NB4 (cell line): ENCODE results near the gene LIPA.
"Not testable (repeated sequence)": the region's sequence is repeated elsewhere in the genome, so short reads cannot be mapped to it uniquely, and the experiment has no call there.

Experiments
- DNase-seq: peaks from one replicate; pipeline ENCODE4 v3.0.0; 2010; ENCODE audit warnings: low read depth
- H3K4me3 ChIP-seq: one replicate; pipeline ENCODE4 v1.5.1; 2011; ENCODE audit warnings: mild to moderate bottlenecking, low read depth, low read length, moderate library complexity
- MYC ChIP-seq: IDR thresholded peaks from 2 replicates; pipeline ENCODE4 v1.6.1; 2011; ENCODE audit warnings: low read depth, low read length
- POLR2A ChIP-seq: IDR thresholded peaks from 2 replicates; pipeline ENCODE4 v1.6.1; 2011; ENCODE audit warnings: mild to moderate bottlenecking; ENCODE audit not compliant: insufficient read length; ENCODE audit errors: extremely low read depth
- TF ChIP-seq, protein P1 (sequence below): IDR thresholded peaks from one replicate; pipeline ENCODE4 v1.5.1; 2012; ENCODE audit warnings: low read depth, low read length
- TF ChIP-seq, protein P2 (sequence below): IDR thresholded peaks from 2 replicates; pipeline ENCODE4 v1.6.1; 2011; ENCODE audit warnings: low read depth, low read length

Gene LIPA

DNA sequence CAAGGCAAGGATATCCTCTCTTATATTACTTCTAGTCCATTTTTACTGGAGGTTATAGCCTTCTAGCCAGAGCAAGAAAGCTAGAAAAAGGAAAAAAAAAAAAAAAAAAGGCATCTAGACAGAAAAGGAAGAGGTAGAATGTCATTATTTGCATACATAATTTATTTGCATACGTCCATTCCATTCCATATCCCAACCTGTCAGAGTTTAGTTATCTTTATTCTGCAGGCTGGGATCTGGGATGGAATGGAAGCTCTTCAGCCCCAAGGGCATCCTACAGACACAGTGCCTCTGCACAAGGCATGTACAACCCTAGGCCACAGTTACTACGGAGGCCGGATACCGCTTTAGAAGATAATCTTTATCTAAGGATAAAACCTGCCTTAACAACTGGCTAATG is 54.1 kb downstream of the LIPA start:
- DNase-seq, result no peak
- no peak overlapping the region for H3K4me3 ChIP-seq
- TF ChIP-seq, protein P1, sequence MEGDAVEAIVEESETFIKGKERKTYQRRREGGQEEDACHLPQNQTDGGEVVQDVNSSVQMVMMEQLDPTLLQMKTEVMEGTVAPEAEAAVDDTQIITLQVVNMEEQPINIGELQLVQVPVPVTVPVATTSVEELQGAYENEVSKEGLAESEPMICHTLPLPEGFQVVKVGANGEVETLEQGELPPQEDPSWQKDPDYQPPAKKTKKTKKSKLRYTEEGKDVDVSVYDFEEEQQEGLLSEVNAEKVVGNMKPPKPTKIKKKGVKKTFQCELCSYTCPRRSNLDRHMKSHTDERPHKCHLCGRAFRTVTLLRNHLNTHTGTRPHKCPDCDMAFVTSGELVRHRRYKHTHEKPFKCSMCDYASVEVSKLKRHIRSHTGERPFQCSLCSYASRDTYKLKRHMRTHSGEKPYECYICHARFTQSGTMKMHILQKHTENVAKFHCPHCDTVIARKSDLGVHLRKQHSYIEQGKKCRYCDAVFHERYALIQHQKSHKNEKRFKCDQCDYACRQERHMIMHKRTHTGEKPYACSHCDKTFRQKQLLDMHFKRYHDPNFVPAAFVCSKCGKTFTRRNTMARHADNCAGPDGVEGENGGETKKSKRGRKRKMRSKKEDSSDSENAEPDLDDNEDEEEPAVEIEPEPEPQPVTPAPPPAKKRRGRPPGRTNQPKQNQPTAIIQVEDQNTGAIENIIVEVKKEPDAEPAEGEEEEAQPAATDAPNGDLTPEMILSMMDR, result no peak
- no peak for TF ChIP-seq POLR2A
- TF ChIP-seq, protein P2, sequence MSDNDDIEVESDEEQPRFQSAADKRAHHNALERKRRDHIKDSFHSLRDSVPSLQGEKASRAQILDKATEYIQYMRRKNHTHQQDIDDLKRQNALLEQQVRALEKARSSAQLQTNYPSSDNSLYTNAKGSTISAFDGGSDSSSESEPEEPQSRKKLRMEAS, result no peak
- no peak for TF ChIP-seq MYC

DNA sequence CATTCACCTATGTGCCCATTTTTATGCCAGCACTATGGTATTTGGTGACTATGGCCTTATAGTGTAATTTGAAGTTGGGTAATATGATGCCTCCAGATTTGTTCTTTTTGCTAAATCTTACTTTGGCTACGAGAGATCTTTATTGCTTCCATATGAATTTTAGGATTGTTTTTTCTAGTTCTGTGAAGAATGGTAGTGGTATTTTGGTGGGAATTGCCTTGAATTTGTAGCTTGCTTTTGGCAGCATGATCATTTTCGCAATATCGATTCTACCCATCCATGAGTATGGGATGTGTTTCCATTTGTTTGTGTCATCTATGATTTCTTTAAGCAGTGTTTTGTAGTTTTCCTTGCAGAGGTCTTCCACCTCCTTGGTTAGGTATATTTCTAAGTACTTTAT is 60.3 kb downstream of the LIPA start:
- DNase-seq, H3K4me3 ChIP-seq: not testable (repeated sequence)

DNA sequence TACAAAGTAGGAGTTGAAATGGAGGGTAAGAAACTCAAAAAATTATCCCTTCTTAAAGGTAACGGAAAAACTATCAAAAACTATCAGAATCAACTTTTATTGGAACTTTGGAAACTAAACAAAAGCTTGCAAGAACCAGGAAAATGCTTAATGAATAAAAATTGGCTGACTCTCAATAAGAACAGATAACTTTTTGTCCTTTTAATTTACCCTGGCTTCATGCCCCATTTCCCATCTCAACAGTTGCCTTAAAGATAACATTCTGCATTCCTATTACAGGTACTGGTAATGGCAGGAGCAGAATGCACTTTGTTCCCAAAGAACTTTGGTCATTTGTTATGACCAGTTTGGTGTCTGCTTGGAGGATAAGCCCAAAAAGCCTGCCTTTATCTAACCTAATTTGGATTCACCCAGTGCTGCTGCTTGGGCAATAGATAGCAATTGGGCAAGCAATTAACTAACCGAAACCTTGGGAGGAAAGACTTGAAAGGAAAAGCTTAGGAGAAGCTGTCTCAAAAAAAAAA is 62.3 kb downstream of the LIPA start:
- TF ChIP-seq POLR2A, result no peak
- TF ChIP-seq MYC, result no peak
- TF ChIP-seq, protein P1, result no peak
- TF ChIP-seq, protein P2, result no peak
- no peak for DNase-seq
- no peak overlapping the region for H3K4me3 ChIP-seq

DNA sequence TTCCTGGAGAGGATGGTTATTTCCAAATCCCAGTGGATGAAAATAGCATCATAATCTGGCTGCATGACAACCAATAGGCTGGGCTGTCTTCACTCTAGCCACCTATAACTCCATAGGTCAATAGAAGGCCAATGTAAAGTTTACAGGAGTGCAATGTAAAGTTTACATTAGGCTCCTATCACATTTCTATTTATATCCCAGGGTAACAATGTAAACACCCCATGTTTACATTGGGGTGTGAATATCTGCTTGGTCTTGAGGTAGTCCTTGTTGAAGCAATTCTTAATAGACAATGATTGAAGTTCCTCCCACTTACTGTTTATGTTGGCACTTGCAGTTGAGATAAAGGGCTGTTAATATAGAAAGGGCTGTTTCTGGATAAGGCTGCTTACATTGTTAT is 65.9 kb downstream of the LIPA start:
- TF ChIP-seq, protein P2, result no peak
- TF ChIP-seq POLR2A (no peak), MYC (no peak)
- TF ChIP-seq, protein P1, result no peak
- no peak overlapping the region for H3K4me3 ChIP-seq
- no peak for DNase-seq

DNA sequence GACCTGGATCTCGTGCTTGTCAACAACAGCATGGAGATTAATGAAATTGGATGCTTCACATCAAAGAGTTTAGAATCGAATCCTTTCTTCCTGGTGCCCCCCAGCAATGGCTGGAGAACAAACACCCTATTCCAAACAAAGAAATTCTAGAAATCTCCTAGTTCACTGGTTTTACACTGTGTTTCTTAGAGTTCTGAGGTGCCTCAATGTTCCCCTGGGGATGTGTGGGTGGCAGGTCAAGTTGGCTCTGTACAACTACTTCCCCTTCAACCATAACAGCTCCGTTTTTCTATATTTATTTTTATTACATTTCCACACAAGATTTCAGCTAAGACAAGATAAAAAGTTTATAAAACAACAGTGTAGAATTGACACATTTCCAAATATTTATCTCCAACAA is 66.9 kb downstream of the LIPA start:
- DNase-seq, result no peak
- TF ChIP-seq, protein P2, result no peak
- TF ChIP-seq, protein P1, result no peak
- no peak for TF ChIP-seq POLR2A
- TF ChIP-seq MYC, result no peak
- no peak overlapping the region for H3K4me3 ChIP-seq

DNA sequence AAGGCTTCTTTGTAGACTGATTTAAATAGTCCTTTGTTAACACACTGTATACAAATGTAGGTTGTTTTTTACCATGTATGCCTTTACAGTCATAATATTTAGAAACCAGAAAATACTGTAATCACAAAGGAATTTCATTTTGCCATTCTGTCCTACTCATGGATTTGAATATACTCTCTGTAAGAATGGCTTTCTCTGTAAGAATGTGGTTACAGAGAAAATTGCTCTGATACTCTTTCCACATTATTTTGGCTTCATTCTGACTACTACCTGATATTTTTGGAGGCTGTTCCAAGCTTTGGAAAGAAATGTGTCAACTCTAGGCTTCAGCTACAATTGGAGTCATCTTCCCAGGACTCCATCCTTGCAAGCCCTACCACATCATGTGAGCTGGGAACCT is 68.0 kb downstream of the LIPA start:
- DNase-seq, result no peak
- no peak overlapping the region for H3K4me3 ChIP-seq
- no peak for TF ChIP-seq MYC
- TF ChIP-seq, protein P2, result no peak
- TF ChIP-seq, protein P1, result no peak
- no peak for TF ChIP-seq POLR2A
